ENCODE results near the gene PKNOX2.

Gene PKNOX2

GRCh38 chr11:125399945-125400344 lies 235.4 kb downstream of the PKNOX2 start:
- Mint-ChIP-seq H3K4me1 (ENCODE audit: low read depth) (peaks cover under 1% of the 10 kb centered on the region), H3K27ac (no peak overlapping the region), H3K27me3 (ENCODE audit: low read depth) (peaks cover 11% of the 10 kb centered on the region), H3K9me3 (no peaks in the 10 kb centered on the region), H3K36me3 (ENCODE audit: low read depth) (no peaks in the 10 kb centered on the region), H3K4me3 (no peak overlapping the region)
- DNase-seq (ENCODE audit: low spot score) = no peak

GRCh38 chr11:125401235-125401634 lies 236.7 kb downstream of the PKNOX2 start:
- Mint-ChIP-seq H3K27ac (peak overlapping the region; percentile 9), H3K9me3 (no peaks in the 10 kb centered on the region), H3K4me3 (no peak overlapping the region), H3K4me1 (ENCODE audit: low read depth) (peaks cover 2% of the 10 kb centered on the region), H3K36me3 (ENCODE audit: low read depth) (no peaks in the 10 kb centered on the region), H3K27me3 (ENCODE audit: low read depth) (peaks cover 9% of the 10 kb centered on the region)
- DNase-seq (ENCODE audit: low spot score) = no peak

GRCh38 chr11:125401746-125402145 lies 237.2 kb downstream of the PKNOX2 start:
- peaks cover 12% of the 10 kb centered on the region for H3K27me3 Mint-ChIP-seq (ENCODE audit: low read depth)
- H3K4me1 Mint-ChIP-seq (ENCODE audit: low read depth) = peaks cover 2% of the 10 kb centered on the region

GRCh38 chr11:125402435-125402834 lies 237.9 kb downstream of the PKNOX2 start:
- peaks cover 17% of the 10 kb centered on the region for H3K27me3 Mint-ChIP-seq (ENCODE audit: low read depth)
- no peaks in the 10 kb centered on the region for H3K36me3 Mint-ChIP-seq (ENCODE audit: low read depth)
- H3K4me1 Mint-ChIP-seq (ENCODE audit: low read depth) = peaks cover 2% of the 10 kb centered on the region
- H3K4me3 Mint-ChIP-seq = no peak overlapping the region
- no peaks in the 10 kb centered on the region for H3K9me3 Mint-ChIP-seq
- no peak overlapping the region for H3K27ac Mint-ChIP-seq
- no peak for DNase-seq (ENCODE audit: low spot score)

More at GRCh38 chr11:125401746-125402145, 237.2 kb downstream of the PKNOX2 start:
- Mint-ChIP-seq H3K36me3 (ENCODE audit: low read depth) (no peaks in the 10 kb centered on the region), H3K9me3 (no peaks in the 10 kb centered on the region), H3K4me3 (no peak overlapping the region), H3K27ac (no peak overlapping the region)
- no peak for DNase-seq (ENCODE audit: low spot score)

- Mint-ChIP-seq H3K36me3 (ENCODE audit: low read depth) (no peaks in the 10 kb centered on the region), H3K27me3 (ENCODE audit: low read depth) (peaks cover 21% of the 10 kb centered on the region), H3K27ac (no peak overlapping the region), H3K4me3 (no peak overlapping the region), H3K9me3 (no peaks in the 10 kb centered on the region), H3K4me1 (ENCODE audit: low read depth) (peaks cover 2% of the 10 kb centered on the region)
- DNase-seq (ENCODE audit: low spot score) = no peak
Measured at GRCh38 chr11:125404157-125404810, 239.7 kb downstream of the PKNOX2 start.

GRCh38 chr11:125404811-125405790 lies 240.6 kb downstream of the PKNOX2 start:
- peak; percentile 55 for DNase-seq (ENCODE audit: low spot score)
- Mint-ChIP-seq H3K9me3 (no peaks in the 10 kb centered on the region), H3K27ac (no peak overlapping the region), H3K36me3 (ENCODE audit: low read depth) (no peaks in the 10 kb centered on the region), H3K4me1 (ENCODE audit: low read depth) (peaks cover 2% of the 10 kb centered on the region), H3K27me3 (ENCODE audit: low read depth) (peaks cover 21% of the 10 kb centered on the region), H3K4me3 (no peak overlapping the region)

- DNase-seq (ENCODE audit: low spot score) = no peak
- H3K9me3 Mint-ChIP-seq = no peaks in the 10 kb centered on the region
- H3K36me3 Mint-ChIP-seq (ENCODE audit: low read depth) = no peaks in the 10 kb centered on the region
- peaks cover 2% of the 10 kb centered on the region for H3K4me1 Mint-ChIP-seq (ENCODE audit: low read depth)
- H3K27me3 Mint-ChIP-seq (ENCODE audit: low read depth) = peaks cover 21% of the 10 kb centered on the region
- H3K4me3 Mint-ChIP-seq = no peak overlapping the region
- H3K27ac Mint-ChIP-seq = no peak overlapping the region
Measured at GRCh38 chr11:125407046-125407445, 242.5 kb downstream of the PKNOX2 start.

GRCh38 chr11:125408311-125408711 lies 243.8 kb downstream of the PKNOX2 start:
- Mint-ChIP-seq H3K9me3 (no peaks in the 10 kb centered on the region), H3K27ac (no peak overlapping the region), H3K4me1 (ENCODE audit: low read depth) (peaks cover 2% of the 10 kb centered on the region), H3K36me3 (ENCODE audit: low read depth) (no peaks in the 10 kb centered on the region), H3K27me3 (ENCODE audit: low read depth) (peaks cover 18% of the 10 kb centered on the region), H3K4me3 (no peak overlapping the region)
- DNase-seq (ENCODE audit: low spot score) = no peak

GRCh38 chr11:125410091-125410490 lies 245.5 kb downstream of the PKNOX2 start:
- no peak overlapping the region for H3K27ac Mint-ChIP-seq
- H3K4me1 Mint-ChIP-seq (ENCODE audit: low read depth) = no peaks in the 10 kb centered on the region
- H3K36me3 Mint-ChIP-seq (ENCODE audit: low read depth) = no peaks in the 10 kb centered on the region
- no peaks in the 10 kb centered on the region for H3K9me3 Mint-ChIP-seq
- no peak for DNase-seq (ENCODE audit: low spot score)
- H3K4me3 Mint-ChIP-seq = no peak overlapping the region
- peaks cover 14% of the 10 kb centered on the region for H3K27me3 Mint-ChIP-seq (ENCODE audit: low read depth)

GRCh38 chr11:125412177-125412496 lies 247.6 kb downstream of the PKNOX2 start:
- H3K4me1 Mint-ChIP-seq (ENCODE audit: low read depth) = no peaks in the 10 kb centered on the region

GRCh38 chr11:125412509-125412908 lies 248.0 kb downstream of the PKNOX2 start:
- H3K9me3 Mint-ChIP-seq = no peaks in the 10 kb centered on the region
- peaks cover 3% of the 10 kb centered on the region for H3K27me3 Mint-ChIP-seq (ENCODE audit: low read depth)
- no peak for DNase-seq (ENCODE audit: low spot score)
- no peak overlapping the region for H3K27ac Mint-ChIP-seq
- no peaks in the 10 kb centered on the region for H3K4me1 Mint-ChIP-seq (ENCODE audit: low read depth)
- H3K4me3 Mint-ChIP-seq = no peak overlapping the region
- H3K36me3 Mint-ChIP-seq (ENCODE audit: low read depth) = no peaks in the 10 kb centered on the region

More at GRCh38 chr11:125412177-125412496, 247.6 kb downstream of the PKNOX2 start:
- Mint-ChIP-seq H3K27ac (no peak overlapping the region), H3K36me3 (ENCODE audit: low read depth) (no peaks in the 10 kb centered on the region), H3K27me3 (ENCODE audit: low read depth) (peaks cover 5% of the 10 kb centered on the region), H3K9me3 (no peaks in the 10 kb centered on the region), H3K4me3 (no peak overlapping the region)
- no peak for DNase-seq (ENCODE audit: low spot score)

GRCh38 chr11:125413226-125413625 lies 248.7 kb downstream of the PKNOX2 start:
- no peak overlapping the region for H3K27ac Mint-ChIP-seq
- H3K36me3 Mint-ChIP-seq (ENCODE audit: low read depth) = no peaks in the 10 kb centered on the region
- no peaks in the 10 kb centered on the region for H3K4me1 Mint-ChIP-seq (ENCODE audit: low read depth)
- DNase-seq (ENCODE audit: low spot score) = no peak
- H3K9me3 Mint-ChIP-seq = no peaks in the 10 kb centered on the region
- H3K27me3 Mint-ChIP-seq (ENCODE audit: low read depth) = no peaks in the 10 kb centered on the region
- no peak overlapping the region for H3K4me3 Mint-ChIP-seq

- H3K27me3 Mint-ChIP-seq (ENCODE audit: low read depth) = no peaks in the 10 kb centered on the region
Measured at GRCh38 chr11:125414121-125414520, 249.6 kb downstream of the PKNOX2 start.

More at GRCh38 chr11:125414121-125414520, 249.6 kb downstream of the PKNOX2 start:
- Mint-ChIP-seq H3K4me3 (no peak overlapping the region), H3K27ac (no peak overlapping the region), H3K9me3 (no peaks in the 10 kb centered on the region), H3K4me1 (ENCODE audit: low read depth) (no peaks in the 10 kb centered on the region), H3K36me3 (ENCODE audit: low read depth) (no peaks in the 10 kb centered on the region)
- DNase-seq (ENCODE audit: low spot score) = no peak

Data from T-helper 2 cell treated with Interferon-gamma antibody and Interleukin-4, amounts not matched to agents 5 μg/mL and 100 μg/mL, for 36 hours (primary cell).